ENCODE data around the gene NPB.

GRCh38 chr17:81908793-81909192 lies 6.8 kb downstream of the NPB start:
- no peak for TF ChIP-seq CTCF (IDR thresholded peaks at IDR 0.05)
- TF ChIP-seq POLR2A (IDR thresholded peaks at IDR 0.05), result no peak
- no peak for TF ChIP-seq EP300 (IDR thresholded peaks at IDR 0.05)

Data from ovary (tissue), 3 donors.